ENCODE results near the gene MKI67. TPM values are rescaled to one million over a fixed set of nuclear protein-coding genes. Genes with fewer than 3 reads are reported as not detected.
A peak's percentile ranks its signal among the peaks of the same experiment; 100 is the strongest.

The MKI67 gene
- total RNA-seq, 1 experiment from 2014 or later: 81.4 TPM

DNA sequence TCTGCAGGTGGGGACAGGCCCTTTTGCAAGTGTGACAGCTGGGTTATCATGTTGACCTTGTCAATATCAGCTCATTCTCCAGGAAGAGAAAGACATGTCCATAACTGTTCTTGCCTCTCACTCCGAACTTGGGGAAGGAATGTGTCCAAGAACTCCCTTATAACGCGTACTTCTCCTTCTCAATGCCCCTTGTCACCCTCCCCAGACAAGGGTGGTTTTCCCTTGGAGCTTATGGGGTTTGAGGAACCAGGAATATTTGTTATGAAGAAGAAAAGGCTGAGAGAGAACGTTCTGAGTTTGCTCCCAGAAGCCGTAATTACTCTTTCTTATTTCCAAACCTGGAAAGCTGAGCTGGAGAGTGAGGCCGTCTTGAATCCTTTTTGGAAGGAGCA is 77.4 kb downstream of the MKI67 start:
- TF ChIP-seq CTCF (IDR thresholded peaks at IDR 0.05; ENCODE audit: unreplicated experiment): no peak
- peak overlapping the region; percentile 91 for H3K27ac Mint-ChIP-seq (ENCODE audit: low read depth, unreplicated experiment)
- ChIA-PET POLR2A (interaction anchor here (0.6 to 7.0 kb wide), 12 partner anchors 13 to 1909 kb away, joined by 3 to 216 read pairs (median 6); partner anchors contain the start of gene MKI67), CTCF (interaction anchor here (0.9 to 13.8 kb wide), 9 partner anchors 14 to 334 kb away, joined by 3 to 146 read pairs (median 4); no protein-coding TSS in a partner anchor)
- no TSS peak for BruUV-seq (replicated peaks)
- DNase-seq (ENCODE audit: unreplicated experiment): no peak
- intact Hi-C loops (cut with micrococcal nuclease): loop anchor here (1.0 kb wide), 2 partner anchors 15 to 20 kb away; no protein-coding TSS in a partner anchor
- peak overlapping the region; percentile 78 for H3K4me3 Mint-ChIP-seq (ENCODE audit: unreplicated experiment)
- H3K27me3 Mint-ChIP-seq (ENCODE audit: insufficient read depth, unreplicated experiment): no peaks in the 10 kb centered on the region
- H3K4me1 Mint-ChIP-seq (ENCODE audit: insufficient read depth, unreplicated experiment): peaks cover 21% of the 10 kb centered on the region
- peaks cover 36% of the 10 kb centered on the region for H3K36me3 Mint-ChIP-seq (ENCODE audit: insufficient read depth, unreplicated experiment)
- no peaks in the 10 kb centered on the region for H3K9me3 Mint-ChIP-seq (ENCODE audit: unreplicated experiment)

DNA sequence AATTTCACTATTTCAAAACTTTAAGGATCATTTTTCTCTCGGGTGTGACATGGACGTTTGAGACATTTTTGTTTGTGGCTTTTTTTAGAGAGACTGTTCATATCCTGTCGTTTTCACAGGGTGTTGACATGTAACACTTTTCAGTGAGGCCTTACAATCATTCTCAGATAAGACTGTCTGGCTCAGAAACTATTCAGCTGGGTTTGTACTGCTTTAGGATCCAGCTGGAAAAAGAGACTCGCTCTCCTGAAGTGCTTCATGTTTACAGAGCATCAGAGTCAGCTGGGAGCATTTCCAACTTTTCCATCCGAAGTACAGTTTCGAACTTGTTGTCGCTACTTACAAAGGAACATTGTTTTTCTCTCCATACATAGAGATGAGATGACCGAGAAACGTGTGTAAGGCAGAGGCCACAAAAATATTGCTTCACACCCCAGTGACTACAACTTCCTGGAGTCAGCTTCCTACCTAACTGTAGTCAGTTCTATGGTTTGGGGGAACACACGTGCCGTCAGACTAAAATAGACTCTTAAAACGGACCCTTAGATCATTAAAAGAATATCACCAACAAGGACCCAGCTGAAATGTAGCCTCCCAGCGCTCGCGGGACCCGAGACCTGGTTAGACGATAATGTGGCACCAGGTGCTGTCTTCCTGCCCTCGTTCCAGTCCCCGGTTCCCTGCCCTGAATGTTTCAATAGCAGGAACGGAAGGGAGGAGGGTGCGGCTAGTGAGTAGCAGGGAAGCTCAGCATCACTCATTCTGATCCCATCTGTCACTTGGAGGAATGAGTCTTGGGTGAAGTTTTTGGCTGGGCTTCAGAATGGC is 78.0 kb downstream of the MKI67 start:
- peak overlapping the region; percentile 91 for H3K27ac Mint-ChIP-seq (ENCODE audit: low read depth, unreplicated experiment)
- TSS peak; percentile 96 for BruUV-seq (replicated peaks)
- H3K36me3 Mint-ChIP-seq (ENCODE audit: insufficient read depth, unreplicated experiment): peaks cover 36% of the 10 kb centered on the region
- ChIA-PET CTCF (interaction anchor here (0.6 to 13.8 kb wide), 12 partner anchors 14 to 333 kb away, joined by 3 to 146 read pairs (median 3); no protein-coding TSS in a partner anchor), POLR2A (interaction anchor here (0.5 to 7.0 kb wide), 18 partner anchors 9 to 1909 kb away, joined by 3 to 216 read pairs (median 4); partner anchors contain the start of genes MKI67 and PTPRE)
- H3K27me3 Mint-ChIP-seq (ENCODE audit: insufficient read depth, unreplicated experiment): no peaks in the 10 kb centered on the region
- no peak for TF ChIP-seq CTCF (IDR thresholded peaks at IDR 0.05; ENCODE audit: unreplicated experiment)
- intact Hi-C loops (cut with micrococcal nuclease): loop anchor here (1.0 kb wide), 2 partner anchors 16 to 21 kb away; no protein-coding TSS in a partner anchor
- no peaks in the 10 kb centered on the region for H3K9me3 Mint-ChIP-seq (ENCODE audit: unreplicated experiment)
- DNase-seq (ENCODE audit: unreplicated experiment): peak; percentile 77
- H3K4me1 Mint-ChIP-seq (ENCODE audit: insufficient read depth, unreplicated experiment): peaks cover 21% of the 10 kb centered on the region
- peak overlapping the region; percentile 78 for H3K4me3 Mint-ChIP-seq (ENCODE audit: unreplicated experiment)

DNA sequence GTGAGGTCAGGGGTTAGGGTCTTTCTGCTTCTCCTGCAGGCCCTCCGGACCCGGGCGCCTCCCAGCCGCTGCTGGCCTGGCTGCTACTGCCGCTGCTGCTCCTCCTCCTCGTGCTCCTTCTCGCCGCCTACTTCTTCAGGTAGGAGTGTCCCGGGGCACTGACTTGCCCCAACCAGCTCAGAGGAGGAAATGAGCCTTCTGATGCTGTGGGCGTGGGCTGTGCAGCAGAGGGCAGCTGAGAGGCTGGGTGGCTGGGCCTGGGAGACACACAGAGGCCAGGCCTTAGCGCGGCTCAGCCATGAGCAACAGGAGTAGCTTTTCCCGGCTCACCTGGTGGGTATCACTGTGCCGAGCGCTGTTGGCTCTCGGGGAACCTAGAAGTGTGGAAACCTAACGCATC is 78.9 kb downstream of the MKI67 start:
- no peak for TF ChIP-seq CTCF (IDR thresholded peaks at IDR 0.05; ENCODE audit: unreplicated experiment)
- Mint-ChIP-seq H3K27me3 (ENCODE audit: insufficient read depth, unreplicated experiment) (no peaks in the 10 kb centered on the region), H3K9me3 (ENCODE audit: unreplicated experiment) (no peaks in the 10 kb centered on the region), H3K27ac (ENCODE audit: low read depth, unreplicated experiment) (peak overlapping the region; percentile 91), H3K36me3 (ENCODE audit: insufficient read depth, unreplicated experiment) (peaks cover 29% of the 10 kb centered on the region), H3K4me3 (ENCODE audit: unreplicated experiment) (peak overlapping the region; percentile 78), H3K4me1 (ENCODE audit: insufficient read depth, unreplicated experiment) (peaks cover 21% of the 10 kb centered on the region)
- intact Hi-C loops (cut with micrococcal nuclease): no loop called here
- ChIA-PET POLR2A (interaction anchor here (0.5 to 7.0 kb wide), 13 partner anchors 9 to 140 kb away, joined by 3 to 216 read pairs (median 6); partner anchors contain the start of genes MKI67 and PTPRE), CTCF (interaction anchor here (0.6 to 13.8 kb wide), 9 partner anchors 13 to 111 kb away, joined by 3 to 146 read pairs (median 4); no protein-coding TSS in a partner anchor)
- BruUV-seq (replicated peaks): no TSS peak
- peak; percentile 96 for DNase-seq (ENCODE audit: unreplicated experiment)

- H3K4me3 Mint-ChIP-seq (ENCODE audit: unreplicated experiment): peak overlapping the region; percentile 78
- no peak for DNase-seq (ENCODE audit: unreplicated experiment)
- H3K4me1 Mint-ChIP-seq (ENCODE audit: insufficient read depth, unreplicated experiment): peaks cover 21% of the 10 kb centered on the region
- H3K36me3 Mint-ChIP-seq (ENCODE audit: insufficient read depth, unreplicated experiment): peaks cover 25% of the 10 kb centered on the region
- CTCF ChIA-PET: interaction anchor here (1.2 to 13.8 kb wide), 4 partner anchors 13 to 35 kb away, joined by 5 to 146 read pairs (median 38); no protein-coding TSS in a partner anchor
- intact Hi-C loops (cut with micrococcal nuclease): no loop called here
- BruUV-seq (replicated peaks): no TSS peak
- no peak for TF ChIP-seq CTCF (IDR thresholded peaks at IDR 0.05; ENCODE audit: unreplicated experiment)
- peak overlapping the region; percentile 91 for H3K27ac Mint-ChIP-seq (ENCODE audit: low read depth, unreplicated experiment)
- POLR2A ChIA-PET: interaction anchor here (0.9 to 7.0 kb wide), 9 partner anchors 8 to 140 kb away, joined by 3 to 216 read pairs (median 9); partner anchors contain the start of genes MKI67 and PTPRE
- no peaks in the 10 kb centered on the region for H3K27me3 Mint-ChIP-seq (ENCODE audit: insufficient read depth, unreplicated experiment)
- no peaks in the 10 kb centered on the region for H3K9me3 Mint-ChIP-seq (ENCODE audit: unreplicated experiment)
Observed at GRCh38 chr10:128046953-128047290, 79.3 kb downstream of the MKI67 start.
